Muscle of back (tissue), 11 donors: Measurements from ENCODE around the gene SMCO2. TPM values are rescaled to one million over a fixed set of nuclear protein-coding genes. Genes with fewer than 3 reads are reported as not detected.
"Not testable (repeated sequence)": the region's sequence is repeated elsewhere in the genome, so short reads cannot be mapped to it uniquely, and the experiment has no call there.

Experiments
- DNase-seq, 3 donors: peaks; one replicate each; pipeline versions ENCODE4 v3.0.0 to v3.0.0-alpha.2; 2013
- polyA plus RNA-seq, 10 donors: library from polyadenylated mRNA; unstranded; fragments of 120-200 nt; gene quantifications; one replicate each; pipeline ENCODE4 v1.2.1, GENCODE V29; 2013; ENCODE audit not compliant: insufficient read length in 10 of 10

The SMCO2 gene
- polyA plus RNA-seq, 10 donors, result not detected

GRCh38 chr12:27524839-27525753 lies 78.6 kb downstream of the SMCO2 start:
- peak; percentile 64 to 82 (median 69) for DNase-seq

- DNase-seq, result no peak
Observed at GRCh38 chr12:27527512-27527911, 81.0 kb downstream of the SMCO2 start.

- no peak for DNase-seq
Observed at GRCh38 chr12:27528788-27529187, 82.3 kb downstream of the SMCO2 start.

GRCh38 chr12:27530157-27530922 lies 83.8 kb downstream of the SMCO2 start:
- DNase-seq, result no peak

- DNase-seq, result peak in 1 of 3 donors; percentile 40
Observed at GRCh38 chr12:27531896-27532295, 85.4 kb downstream of the SMCO2 start.

GRCh38 chr12:27534060-27534764 lies 87.7 kb downstream of the SMCO2 start:
- DNase-seq, result no peak

GRCh38 chr12:27534765-27535161 lies 88.2 kb downstream of the SMCO2 start:
- DNase-seq, result no peak

GRCh38 chr12:27535318-27535717 lies 88.8 kb downstream of the SMCO2 start:
- no peak for DNase-seq

GRCh38 chr12:27537855-27538675 lies 91.5 kb downstream of the SMCO2 start:
- DNase-seq, result no peak

- DNase-seq, result no peak
Observed at GRCh38 chr12:27539191-27539631, 92.7 kb downstream of the SMCO2 start.

- no peak for DNase-seq
Observed at GRCh38 chr12:27541031-27541719, 94.6 kb downstream of the SMCO2 start.

- peak in 1 of 3 donors; percentile 81 for DNase-seq
Observed at GRCh38 chr12:27542628-27543027, 96.1 kb downstream of the SMCO2 start.

- DNase-seq, result not testable (repeated sequence)
Observed at GRCh38 chr12:27544858-27545257, 98.3 kb downstream of the SMCO2 start.

GRCh38 chr12:27545665-27546064 lies 99.1 kb downstream of the SMCO2 start:
- no peak for DNase-seq

GRCh38 chr12:27547592-27547991 lies 101.1 kb downstream of the SMCO2 start:
- no peak for DNase-seq

GRCh38 chr12:27548301-27549199 lies 102.0 kb downstream of the SMCO2 start:
- DNase-seq, result no peak

GRCh38 chr12:27549236-27549800 lies 102.8 kb downstream of the SMCO2 start:
- DNase-seq, result peak in 1 of 3 donors; percentile 76

GRCh38 chr12:27549801-27550652 lies 103.5 kb downstream of the SMCO2 start:
- DNase-seq, result peak; percentile 73 to 89 (median 81)
